ENCODE measurements around the gene PUS1.

PUS1 gene

DNA sequence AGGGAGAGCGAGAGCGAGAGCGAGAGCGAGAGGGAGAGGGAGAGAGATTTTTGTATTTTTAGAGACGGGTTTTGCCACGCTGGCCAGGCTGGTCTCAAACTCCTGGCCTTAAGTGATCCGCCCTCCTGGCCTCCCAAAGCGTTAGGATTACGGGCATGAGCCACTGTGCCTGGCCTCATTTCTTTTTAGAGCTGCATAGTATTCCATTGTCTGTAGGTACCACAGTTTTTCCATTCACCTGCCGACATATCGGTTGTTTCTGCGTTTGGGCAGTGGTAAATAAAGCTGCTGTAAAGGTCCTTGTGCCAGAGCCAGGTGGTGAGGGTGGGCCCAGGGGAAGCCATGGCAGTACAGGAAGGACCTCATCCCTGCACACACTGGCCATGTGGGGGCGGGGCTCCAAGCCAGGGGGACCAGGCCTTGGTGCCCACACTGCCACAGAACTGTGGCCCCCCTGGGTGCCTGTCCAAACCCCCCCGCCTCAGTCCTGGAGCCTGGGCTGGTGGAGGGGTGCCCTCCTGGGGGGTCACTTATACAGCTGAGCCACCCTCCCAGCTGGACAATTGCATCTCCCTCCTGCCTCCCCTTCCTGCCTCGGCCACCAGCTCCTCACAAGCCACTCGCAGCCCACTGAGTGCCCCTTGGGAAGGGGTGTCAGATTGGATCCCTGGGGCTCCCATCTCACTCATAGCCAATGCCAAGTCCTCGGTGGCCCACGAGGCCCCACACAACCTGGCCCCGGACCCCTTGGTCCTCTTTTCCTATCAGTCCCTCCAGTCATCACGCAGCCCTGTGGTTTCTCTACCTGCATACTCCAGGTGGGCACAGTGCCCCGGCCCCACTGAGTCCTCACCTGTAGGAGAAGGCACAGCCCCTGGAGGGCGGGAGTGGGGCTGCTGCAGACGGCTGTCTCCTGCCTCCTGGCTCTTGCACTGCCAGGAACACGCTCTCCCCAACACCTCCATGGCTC is 1.7 kb upstream of the PUS1 start:
- H3K36me3 ChIP-seq (ENCODE audit: control insufficient read depth in 2 of 2, insufficient read depth in 1 of 2, low read length in 2 of 2), result peaks cover 9 to 28% of the 10 kb centered on the region in 2 experiments; a peak in 2 of 3 replicates
- TF ChIP-seq TCF7L2 (IDR thresholded peaks at IDR 0.05; ENCODE audit: borderline replicate concordance, low read depth, low read length) (no peak), ZNF146 (tag by site-specific recombination; IDR thresholded peaks at IDR 0.05) (peak; percentile 67), ZNF184 (tag by site-specific recombination; IDR thresholded peaks at IDR 0.05) (no peak), ZNF561 (tag by site-specific recombination; IDR thresholded peaks at IDR 0.05; ENCODE audit: borderline replicate concordance) (no peak), ZFP69B (tag by site-specific recombination; IDR thresholded peaks at IDR 0.05) (no peak), GLIS2 (tag by site-specific recombination; IDR thresholded peaks at IDR 0.05) (peak; percentile 68), ZNF248 (tag by site-specific recombination; IDR thresholded peaks at IDR 0.05) (no peak), ZBTB21 (tag by site-specific recombination; IDR thresholded peaks at IDR 0.05) (no peak), ZSCAN16 (tag by site-specific recombination; IDR thresholded peaks at IDR 0.05) (no peak), ZNF404 (tag by site-specific recombination; IDR thresholded peaks at IDR 0.05) (no peak), ZNF354C (tag by site-specific recombination; IDR thresholded peaks at IDR 0.05; ENCODE audit: borderline replicate concordance, low read depth) (no peak), ZNF175 (tag by site-specific recombination; IDR thresholded peaks at IDR 0.05) (no peak), ZBTB7A (tag by site-specific recombination; IDR thresholded peaks at IDR 0.05; ENCODE audit: low read depth) (no peak), YY2 (tag by site-specific recombination; IDR thresholded peaks at IDR 0.05) (no peak), ZNF707 (tag by site-specific recombination; IDR thresholded peaks at IDR 0.05) (no peak), ZBTB8A (tag by site-specific recombination; IDR thresholded peaks at IDR 0.05) (no peak), ZNF10 (tag by site-specific recombination; IDR thresholded peaks at IDR 0.05) (no peak), HOXD13 (CRISPR knock-in tag; IDR thresholded peaks at IDR 0.05; ENCODE audit: borderline replicate concordance) (no peak), ZNF623 (tag by site-specific recombination; IDR thresholded peaks at IDR 0.05) (no peak), ZNF138 (tag by site-specific recombination; IDR thresholded peaks at IDR 0.05; ENCODE audit: borderline replicate concordance) (no peak)
- TF ChIP-seq, protein P1, sequence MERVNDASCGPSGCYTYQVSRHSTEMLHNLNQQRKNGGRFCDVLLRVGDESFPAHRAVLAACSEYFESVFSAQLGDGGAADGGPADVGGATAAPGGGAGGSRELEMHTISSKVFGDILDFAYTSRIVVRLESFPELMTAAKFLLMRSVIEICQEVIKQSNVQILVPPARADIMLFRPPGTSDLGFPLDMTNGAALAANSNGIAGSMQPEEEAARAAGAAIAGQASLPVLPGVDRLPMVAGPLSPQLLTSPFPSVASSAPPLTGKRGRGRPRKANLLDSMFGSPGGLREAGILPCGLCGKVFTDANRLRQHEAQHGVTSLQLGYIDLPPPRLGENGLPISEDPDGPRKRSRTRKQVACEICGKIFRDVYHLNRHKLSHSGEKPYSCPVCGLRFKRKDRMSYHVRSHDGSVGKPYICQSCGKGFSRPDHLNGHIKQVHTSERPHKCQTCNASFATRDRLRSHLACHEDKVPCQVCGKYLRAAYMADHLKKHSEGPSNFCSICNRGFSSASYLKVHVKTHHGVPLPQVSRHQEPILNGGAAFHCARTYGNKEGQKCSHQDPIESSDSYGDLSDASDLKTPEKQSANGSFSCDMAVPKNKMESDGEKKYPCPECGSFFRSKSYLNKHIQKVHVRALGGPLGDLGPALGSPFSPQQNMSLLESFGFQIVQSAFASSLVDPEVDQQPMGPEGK (tag by site-specific recombination; IDR thresholded peaks at IDR 0.05), result 0 out of 2 replicates have a peak, but pooled peaks have one; percentile 19
- TF ChIP-seq, protein P2, sequence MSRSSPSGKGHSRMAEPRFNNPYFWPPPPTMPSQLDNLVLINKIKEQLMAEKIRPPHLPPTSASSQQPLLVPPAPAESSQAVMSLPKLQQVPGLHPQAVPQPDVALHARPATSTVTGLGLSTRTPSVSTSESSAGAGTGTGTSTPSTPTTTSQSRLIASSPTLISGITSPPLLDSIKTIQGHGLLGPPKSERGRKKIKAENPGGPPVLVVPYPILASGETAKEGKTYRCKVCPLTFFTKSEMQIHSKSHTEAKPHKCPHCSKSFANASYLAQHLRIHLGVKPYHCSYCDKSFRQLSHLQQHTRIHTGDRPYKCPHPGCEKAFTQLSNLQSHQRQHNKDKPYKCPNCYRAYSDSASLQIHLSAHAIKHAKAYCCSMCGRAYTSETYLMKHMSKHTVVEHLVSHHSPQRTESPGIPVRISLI (tag by site-specific recombination; IDR thresholded peaks at IDR 0.05), result no peak
- TF ChIP-seq, protein P3, sequence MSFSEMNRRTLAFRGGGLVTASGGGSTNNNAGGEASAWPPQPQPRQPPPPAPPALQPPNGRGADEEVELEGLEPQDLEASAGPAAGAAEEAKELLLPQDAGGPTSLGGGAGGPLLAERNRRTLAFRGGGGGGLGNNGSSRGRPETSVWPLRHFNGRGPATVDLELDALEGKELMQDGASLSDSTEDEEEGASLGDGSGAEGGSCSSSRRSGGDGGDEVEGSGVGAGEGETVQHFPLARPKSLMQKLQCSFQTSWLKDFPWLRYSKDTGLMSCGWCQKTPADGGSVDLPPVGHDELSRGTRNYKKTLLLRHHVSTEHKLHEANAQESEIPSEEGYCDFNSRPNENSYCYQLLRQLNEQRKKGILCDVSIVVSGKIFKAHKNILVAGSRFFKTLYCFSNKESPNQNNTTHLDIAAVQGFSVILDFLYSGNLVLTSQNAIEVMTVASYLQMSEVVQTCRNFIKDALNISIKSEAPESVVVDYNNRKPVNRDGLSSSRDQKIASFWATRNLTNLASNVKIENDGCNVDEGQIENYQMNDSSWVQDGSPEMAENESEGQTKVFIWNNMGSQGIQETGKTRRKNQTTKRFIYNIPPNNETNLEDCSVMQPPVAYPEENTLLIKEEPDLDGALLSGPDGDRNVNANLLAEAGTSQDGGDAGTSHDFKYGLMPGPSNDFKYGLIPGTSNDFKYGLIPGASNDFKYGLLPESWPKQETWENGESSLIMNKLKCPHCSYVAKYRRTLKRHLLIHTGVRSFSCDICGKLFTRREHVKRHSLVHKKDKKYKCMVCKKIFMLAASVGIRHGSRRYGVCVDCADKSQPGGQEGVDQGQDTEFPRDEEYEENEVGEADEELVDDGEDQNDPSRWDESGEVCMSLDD (tag by site-specific recombination; IDR thresholded peaks at IDR 0.05), result peak; percentile 14; the same call in 1 of the 2 replicates
- no peak overlapping the region for H3K4me3 ChIP-seq (ENCODE audit: low read depth, low read length)
- POLR2A ChIA-PET, result interaction anchor here (0.6 kb wide), 2 partner anchors 90 to 172 kb away, joined by 3 read pairs; no protein-coding TSS in a partner anchor
- H3K9me3 ChIP-seq (ENCODE audit: control insufficient read depth, insufficient read depth, low read depth, low read length), result no peaks in the 10 kb centered on the region
- CTCF ChIA-PET, result interaction anchor here (0.7 to 1.0 kb wide), 2 partner anchors 22 to 26 kb away, joined by 3 to 4 read pairs; no protein-coding TSS in a partner anchor
- no peaks in the 10 kb centered on the region for H3K4me1 ChIP-seq (ENCODE audit: control insufficient read depth, insufficient read depth, low read length)
- H3K27ac ChIP-seq (ENCODE audit: extremely low read depth, low read depth, low read length), result no peak overlapping the region

Measured in HEK293 (cell line).